ENCODE data around the gene FLT1.

DNA sequence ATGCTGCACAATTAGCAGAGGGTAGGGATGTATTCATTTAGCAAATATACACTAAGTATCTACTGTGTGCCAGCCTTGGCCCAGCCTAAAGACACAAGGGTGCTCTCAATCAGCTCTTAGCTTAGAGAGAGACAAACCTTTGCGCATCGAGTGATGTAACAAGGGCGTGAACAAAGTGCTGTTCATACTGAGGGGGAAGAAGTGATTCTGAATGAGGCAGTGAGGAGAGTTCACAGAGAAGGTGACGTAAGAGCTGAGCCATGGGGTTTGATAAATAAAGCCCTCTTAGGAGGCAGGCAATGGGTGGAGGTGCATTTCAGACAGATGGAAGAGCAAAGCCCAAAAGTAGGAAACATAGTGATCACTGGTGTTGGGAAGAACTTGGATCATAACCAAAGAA, 68.5 kb downstream of the FLT1 start:
- TF ChIP-seq, protein P1, sequence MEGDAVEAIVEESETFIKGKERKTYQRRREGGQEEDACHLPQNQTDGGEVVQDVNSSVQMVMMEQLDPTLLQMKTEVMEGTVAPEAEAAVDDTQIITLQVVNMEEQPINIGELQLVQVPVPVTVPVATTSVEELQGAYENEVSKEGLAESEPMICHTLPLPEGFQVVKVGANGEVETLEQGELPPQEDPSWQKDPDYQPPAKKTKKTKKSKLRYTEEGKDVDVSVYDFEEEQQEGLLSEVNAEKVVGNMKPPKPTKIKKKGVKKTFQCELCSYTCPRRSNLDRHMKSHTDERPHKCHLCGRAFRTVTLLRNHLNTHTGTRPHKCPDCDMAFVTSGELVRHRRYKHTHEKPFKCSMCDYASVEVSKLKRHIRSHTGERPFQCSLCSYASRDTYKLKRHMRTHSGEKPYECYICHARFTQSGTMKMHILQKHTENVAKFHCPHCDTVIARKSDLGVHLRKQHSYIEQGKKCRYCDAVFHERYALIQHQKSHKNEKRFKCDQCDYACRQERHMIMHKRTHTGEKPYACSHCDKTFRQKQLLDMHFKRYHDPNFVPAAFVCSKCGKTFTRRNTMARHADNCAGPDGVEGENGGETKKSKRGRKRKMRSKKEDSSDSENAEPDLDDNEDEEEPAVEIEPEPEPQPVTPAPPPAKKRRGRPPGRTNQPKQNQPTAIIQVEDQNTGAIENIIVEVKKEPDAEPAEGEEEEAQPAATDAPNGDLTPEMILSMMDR (optimal IDR thresholded peaks at IDR 0.05 in 1 of 3, IDR thresholded peaks at IDR 0.05 in 1 of 3, conservative IDR thresholded peaks at IDR 0.05 in 1 of 3; ENCODE audit: extremely low read depth in 1 of 3, insufficient read depth in 2 of 3, low read length in 3 of 3), result no peak
- no peak for TF ChIP-seq EZH2 (IDR thresholded peaks at IDR 0.05; ENCODE audit: low read length)
